ENCODE results near the gene GALNT13.

DNA sequence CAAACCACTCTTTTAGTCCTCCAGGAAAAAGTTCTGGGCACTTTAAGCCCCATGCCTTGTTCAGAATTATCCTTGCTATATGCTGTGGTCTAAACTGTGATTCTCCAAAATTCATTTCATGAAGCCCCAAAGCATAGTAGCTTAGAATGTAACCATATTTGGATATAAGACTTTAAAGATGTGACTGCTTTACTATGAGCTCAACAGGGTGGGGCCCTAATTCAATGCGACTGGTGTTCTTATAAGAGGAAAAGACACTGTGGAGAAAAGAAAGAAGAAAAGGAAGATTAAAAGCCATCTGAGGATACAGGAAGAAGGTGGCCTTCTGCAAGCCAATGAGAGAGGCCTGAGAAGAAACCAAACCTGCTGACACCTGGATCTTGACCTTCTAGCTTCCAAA is 174.8 kb downstream of the GALNT13 start:
- TF ChIP-seq, protein P1, sequence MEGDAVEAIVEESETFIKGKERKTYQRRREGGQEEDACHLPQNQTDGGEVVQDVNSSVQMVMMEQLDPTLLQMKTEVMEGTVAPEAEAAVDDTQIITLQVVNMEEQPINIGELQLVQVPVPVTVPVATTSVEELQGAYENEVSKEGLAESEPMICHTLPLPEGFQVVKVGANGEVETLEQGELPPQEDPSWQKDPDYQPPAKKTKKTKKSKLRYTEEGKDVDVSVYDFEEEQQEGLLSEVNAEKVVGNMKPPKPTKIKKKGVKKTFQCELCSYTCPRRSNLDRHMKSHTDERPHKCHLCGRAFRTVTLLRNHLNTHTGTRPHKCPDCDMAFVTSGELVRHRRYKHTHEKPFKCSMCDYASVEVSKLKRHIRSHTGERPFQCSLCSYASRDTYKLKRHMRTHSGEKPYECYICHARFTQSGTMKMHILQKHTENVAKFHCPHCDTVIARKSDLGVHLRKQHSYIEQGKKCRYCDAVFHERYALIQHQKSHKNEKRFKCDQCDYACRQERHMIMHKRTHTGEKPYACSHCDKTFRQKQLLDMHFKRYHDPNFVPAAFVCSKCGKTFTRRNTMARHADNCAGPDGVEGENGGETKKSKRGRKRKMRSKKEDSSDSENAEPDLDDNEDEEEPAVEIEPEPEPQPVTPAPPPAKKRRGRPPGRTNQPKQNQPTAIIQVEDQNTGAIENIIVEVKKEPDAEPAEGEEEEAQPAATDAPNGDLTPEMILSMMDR (IDR thresholded peaks at IDR 0.05; ENCODE audit: low read depth, low read length, missing input control), result no peak
- TF ChIP-seq, protein P2, sequence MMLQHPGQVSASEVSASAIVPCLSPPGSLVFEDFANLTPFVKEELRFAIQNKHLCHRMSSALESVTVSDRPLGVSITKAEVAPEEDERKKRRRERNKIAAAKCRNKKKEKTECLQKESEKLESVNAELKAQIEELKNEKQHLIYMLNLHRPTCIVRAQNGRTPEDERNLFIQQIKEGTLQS (IDR thresholded peaks at IDR 0.05), result no peak
- TF ChIP-seq RAD21 (IDR thresholded peaks at IDR 0.05) (no peak), YY1 (IDR thresholded peaks at IDR 0.05) (no peak), FOXA2 (IDR thresholded peaks at IDR 0.05) (no peak), SP1 (IDR thresholded peaks at IDR 0.05) (no peak)
- TF ChIP-seq, protein P3, sequence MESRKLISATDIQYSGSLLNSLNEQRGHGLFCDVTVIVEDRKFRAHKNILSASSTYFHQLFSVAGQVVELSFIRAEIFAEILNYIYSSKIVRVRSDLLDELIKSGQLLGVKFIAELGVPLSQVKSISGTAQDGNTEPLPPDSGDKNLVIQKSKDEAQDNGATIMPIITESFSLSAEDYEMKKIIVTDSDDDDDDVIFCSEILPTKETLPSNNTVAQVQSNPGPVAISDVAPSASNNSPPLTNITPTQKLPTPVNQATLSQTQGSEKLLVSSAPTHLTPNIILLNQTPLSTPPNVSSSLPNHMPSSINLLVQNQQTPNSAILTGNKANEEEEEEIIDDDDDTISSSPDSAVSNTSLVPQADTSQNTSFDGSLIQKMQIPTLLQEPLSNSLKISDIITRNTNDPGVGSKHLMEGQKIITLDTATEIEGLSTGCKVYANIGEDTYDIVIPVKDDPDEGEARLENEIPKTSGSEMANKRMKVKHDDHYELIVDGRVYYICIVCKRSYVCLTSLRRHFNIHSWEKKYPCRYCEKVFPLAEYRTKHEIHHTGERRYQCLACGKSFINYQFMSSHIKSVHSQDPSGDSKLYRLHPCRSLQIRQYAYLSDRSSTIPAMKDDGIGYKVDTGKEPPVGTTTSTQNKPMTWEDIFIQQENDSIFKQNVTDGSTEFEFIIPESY (IDR thresholded peaks at IDR 0.05), result no peak
- TF ChIP-seq, protein P4, sequence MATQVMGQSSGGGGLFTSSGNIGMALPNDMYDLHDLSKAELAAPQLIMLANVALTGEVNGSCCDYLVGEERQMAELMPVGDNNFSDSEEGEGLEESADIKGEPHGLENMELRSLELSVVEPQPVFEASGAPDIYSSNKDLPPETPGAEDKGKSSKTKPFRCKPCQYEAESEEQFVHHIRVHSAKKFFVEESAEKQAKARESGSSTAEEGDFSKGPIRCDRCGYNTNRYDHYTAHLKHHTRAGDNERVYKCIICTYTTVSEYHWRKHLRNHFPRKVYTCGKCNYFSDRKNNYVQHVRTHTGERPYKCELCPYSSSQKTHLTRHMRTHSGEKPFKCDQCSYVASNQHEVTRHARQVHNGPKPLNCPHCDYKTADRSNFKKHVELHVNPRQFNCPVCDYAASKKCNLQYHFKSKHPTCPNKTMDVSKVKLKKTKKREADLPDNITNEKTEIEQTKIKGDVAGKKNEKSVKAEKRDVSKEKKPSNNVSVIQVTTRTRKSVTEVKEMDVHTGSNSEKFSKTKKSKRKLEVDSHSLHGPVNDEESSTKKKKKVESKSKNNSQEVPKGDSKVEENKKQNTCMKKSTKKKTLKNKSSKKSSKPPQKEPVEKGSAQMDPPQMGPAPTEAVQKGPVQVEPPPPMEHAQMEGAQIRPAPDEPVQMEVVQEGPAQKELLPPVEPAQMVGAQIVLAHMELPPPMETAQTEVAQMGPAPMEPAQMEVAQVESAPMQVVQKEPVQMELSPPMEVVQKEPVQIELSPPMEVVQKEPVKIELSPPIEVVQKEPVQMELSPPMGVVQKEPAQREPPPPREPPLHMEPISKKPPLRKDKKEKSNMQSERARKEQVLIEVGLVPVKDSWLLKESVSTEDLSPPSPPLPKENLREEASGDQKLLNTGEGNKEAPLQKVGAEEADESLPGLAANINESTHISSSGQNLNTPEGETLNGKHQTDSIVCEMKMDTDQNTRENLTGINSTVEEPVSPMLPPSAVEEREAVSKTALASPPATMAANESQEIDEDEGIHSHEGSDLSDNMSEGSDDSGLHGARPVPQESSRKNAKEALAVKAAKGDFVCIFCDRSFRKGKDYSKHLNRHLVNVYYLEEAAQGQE (IDR thresholded peaks at IDR 0.05), result no peak

All from liver (tissue), 3 donors.